ENCODE data around the gene IGSF23.

IGSF23 gene

DNA sequence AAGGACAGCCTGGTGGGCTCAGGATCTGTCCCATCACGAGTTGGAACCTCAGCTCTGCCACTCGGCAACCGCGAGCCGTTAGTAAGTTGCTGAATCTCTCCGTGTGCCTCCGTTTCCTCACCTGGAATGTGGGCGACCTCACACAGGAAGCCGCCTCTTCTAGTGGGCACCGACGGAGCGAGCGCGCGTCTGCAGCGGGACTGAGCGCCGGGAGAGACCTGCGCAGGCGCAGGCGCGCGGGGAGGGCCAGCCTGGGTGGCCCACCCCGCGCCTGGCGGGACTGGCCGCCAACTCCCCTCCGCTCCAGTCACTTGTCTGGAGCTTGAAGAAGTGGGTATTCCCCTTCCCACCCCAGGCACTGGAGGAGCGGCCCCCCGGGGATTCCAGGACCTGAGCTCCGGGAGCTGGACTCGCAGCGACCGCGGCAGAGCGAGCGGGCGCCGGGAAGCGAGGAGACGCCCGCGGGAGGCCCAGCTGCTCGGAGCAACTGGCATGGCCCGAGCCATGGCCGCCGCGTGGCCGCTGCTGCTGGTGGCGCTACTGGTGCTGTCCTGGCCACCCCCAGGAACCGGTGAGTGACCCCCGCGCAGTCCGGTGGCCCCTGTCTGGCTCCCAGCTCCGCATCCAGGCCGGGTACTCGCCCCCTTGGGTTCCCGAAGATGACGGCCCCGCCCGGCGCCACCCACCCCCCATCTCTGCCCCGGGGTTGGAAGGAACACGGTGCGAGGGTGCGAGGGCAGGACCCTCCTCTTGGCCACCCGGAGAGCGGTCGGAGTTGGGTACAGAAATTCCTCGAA, 30.4 kb downstream of the IGSF23 start, which contains the start of gene PVR:
Gene PVR, plus strand, starts transcription at position 306 of the 797 bp plus-strand sequence. Its CDS starts 187 bp downstream, at position 493.
- peak; percentile 70 for DNase-seq

GRCh38 chr19:44644402-44645016, 31.1 kb downstream of the IGSF23 start:
- DNase-seq: no peak

- DNase-seq: no peak
Observed at GRCh38 chr19:44645407-44646048, 32.2 kb downstream of the IGSF23 start.

GRCh38 chr19:44646049-44646416, 32.7 kb downstream of the IGSF23 start:
- DNase-seq: no peak

- DNase-seq: no peak
Observed at GRCh38 chr19:44647144-44647543, 33.8 kb downstream of the IGSF23 start.

DNA sequence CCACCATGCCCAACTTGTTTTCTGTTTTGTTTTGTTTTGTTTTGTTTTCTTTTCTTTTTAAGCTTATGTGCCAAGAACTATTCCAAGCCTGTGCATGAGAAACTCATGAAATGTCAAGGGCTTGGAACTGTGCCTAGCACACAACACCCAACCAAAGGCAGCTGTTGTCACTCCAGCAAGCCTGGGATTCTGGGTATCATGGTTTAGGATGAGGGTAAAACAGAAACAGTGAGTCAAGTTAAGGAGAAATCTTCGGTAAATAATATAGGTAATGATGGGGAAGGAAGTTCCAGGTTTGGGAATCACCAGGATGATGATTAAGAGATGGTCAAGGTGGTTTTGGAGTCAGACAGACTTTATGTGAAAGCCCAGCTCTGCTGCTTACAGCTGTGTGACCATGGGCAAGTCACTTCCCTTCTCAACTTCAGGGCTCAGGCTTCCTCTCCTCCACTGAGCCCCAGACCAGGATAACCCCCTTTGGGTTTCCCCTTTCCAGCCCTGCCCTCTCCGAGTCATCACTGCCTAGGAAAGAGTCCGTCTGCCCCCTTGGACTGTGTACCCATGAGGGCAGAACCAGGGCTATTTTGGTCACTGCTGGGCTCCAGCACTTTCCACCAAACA, 35.4 kb downstream of the IGSF23 start:
- no peak for DNase-seq

GRCh38 chr19:44649578-44650145, 36.3 kb downstream of the IGSF23 start:
- DNase-seq: no peak

GRCh38 chr19:44653343-44653742, 40.0 kb downstream of the IGSF23 start:
- no peak for DNase-seq

DNA sequence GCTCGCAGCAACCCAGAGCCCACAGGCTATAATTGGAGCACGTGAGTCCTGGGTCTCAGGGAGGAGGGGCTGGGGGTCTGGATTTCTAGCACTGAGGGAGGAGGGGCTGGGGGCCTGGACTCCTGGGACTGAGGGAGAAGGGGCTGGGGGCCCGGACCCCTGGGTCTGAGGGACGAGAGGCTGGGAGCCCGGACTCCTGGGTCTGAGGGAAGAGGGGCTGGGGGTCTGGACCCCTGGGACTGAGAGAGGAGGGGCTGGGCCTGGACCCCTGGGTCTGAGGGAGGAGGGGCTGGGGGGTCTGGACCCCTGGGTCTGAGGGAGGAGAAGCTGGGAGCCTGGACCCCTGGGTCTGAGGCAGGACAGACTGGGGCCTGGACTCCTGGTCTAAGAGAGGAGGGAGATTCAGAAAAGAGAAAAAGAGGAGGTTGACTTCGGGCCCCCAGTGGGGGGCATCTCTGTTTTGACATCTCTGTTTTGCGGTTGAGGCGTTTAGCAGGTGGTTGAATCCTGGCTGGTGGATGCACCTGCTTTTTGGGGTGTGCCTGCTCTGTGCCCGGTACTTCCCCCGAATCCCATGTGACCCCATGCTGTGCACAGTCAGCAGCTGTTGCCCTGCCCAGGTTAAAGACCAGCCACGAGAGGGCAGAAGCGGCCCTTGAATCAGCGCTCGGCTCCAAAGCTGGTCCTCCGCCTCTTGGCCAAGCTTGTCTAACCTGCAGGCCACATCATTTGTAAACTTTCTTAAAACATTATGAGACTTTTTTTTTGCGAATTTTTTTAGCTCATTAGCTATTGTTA, 40.8 kb downstream of the IGSF23 start:
- DNase-seq: peak; percentile 87

DNA sequence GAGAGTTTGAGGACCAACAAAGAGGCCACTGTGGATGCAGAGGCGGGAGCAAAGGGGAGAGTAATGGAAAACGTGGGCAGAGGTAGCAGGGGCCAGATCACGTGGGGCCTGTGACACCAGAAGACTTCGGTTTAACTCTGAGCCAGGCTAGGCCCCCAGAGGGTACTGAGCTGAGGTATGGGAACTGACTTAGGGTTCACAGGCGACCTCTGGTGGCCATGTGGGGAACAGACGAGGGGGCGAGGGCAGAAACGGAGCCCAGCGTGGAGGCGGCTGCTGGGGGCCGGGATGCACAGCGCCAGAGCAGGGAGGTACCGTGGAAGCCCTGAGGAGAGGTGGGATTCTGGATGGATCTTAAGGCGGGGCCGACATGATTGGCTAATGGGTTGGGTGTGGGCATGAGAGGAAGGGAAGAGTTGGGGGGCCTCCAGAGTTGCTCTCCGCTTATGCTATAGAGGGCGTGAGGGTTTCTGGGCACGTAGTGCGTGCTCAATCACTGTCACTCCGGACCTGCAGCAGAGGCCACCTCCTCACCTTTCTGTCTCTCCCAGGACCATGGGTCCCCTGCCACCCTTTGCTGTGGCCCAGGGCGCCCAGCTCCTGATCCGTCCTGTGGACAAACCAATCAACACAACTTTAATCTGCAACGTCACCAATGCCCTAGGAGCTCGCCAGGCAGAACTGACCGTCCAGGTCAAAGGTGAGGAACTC, 44.0 kb downstream of the IGSF23 start:
- DNase-seq: peak; percentile 87

DNA sequence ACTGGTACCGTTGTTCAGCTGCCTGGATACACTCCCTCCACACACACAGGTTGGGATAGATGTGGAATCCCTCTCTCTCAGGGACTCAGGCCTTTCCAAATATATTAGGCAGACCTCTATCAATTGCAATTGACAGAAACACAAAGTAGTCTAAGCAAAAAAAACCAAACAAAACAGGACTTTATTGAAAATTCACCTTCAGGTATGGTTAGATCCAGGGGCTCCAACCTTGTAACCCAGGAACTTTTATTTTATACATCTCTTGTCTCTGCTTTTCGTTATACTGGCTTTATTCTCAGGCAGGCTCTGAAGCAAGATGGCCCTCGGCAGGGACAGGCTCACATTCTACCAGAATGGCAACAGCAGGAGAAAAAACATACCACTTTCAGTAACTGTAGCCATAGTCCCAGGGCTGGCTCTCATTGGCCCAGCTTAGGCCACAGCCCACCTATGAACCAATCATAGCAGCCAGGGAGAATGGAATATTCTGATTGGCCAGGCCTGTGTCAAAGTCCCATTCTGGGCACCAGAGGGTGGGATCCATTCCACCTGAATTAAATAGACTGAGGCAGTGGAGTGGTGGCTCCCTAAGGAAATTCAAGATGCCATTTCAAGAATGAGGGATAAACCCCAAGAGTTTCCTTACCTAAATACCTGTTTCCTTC, 44.8 kb downstream of the IGSF23 start:
- DNase-seq: no peak

- no peak for DNase-seq
Observed at GRCh38 chr19:44660081-44660480, 46.7 kb downstream of the IGSF23 start.

- no peak for DNase-seq
Observed at GRCh38 chr19:44661205-44661604, 47.8 kb downstream of the IGSF23 start.

- no peak for DNase-seq
Observed at GRCh38 chr19:44661904-44662303, 48.5 kb downstream of the IGSF23 start.

DNA sequence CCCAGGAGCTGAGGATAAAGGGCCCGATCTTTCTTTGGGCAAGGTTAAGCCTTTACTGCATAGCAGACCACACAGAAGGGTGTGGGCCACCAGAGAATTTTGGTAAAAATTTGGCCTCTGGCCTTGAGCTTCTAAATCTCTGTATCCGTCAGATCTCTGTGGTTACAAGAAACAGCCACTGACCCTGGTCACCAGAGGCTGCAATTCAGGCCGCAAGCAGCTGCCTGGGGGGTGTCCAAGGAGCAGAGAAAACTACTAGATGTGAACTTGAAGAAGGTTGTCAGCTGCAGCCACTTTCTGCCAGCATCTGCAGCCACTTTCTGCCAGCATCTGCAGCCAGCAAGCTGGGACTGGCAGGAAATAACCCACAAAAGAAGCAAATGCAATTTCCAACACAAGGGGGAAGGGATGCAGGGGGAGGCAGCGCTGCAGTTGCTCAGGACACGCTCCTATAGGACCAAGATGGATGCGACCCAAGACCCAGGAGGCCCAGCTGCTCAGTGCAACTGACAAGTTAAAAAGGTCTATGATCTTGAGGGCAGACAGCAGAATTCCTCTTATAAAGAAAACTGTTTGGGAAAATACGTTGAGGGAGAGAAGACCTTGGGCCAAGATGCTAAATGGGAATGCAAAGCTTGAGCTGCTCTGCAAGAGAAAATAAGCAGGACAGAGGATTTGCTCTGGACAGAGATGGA, 49.5 kb downstream of the IGSF23 start:
- DNase-seq: no peak

- no peak for DNase-seq
Observed at GRCh38 chr19:44663996-44664395, 50.6 kb downstream of the IGSF23 start.

- DNase-seq: no peak
Observed at GRCh38 chr19:44664976-44665375, 51.6 kb downstream of the IGSF23 start.

- DNase-seq: no peak
Observed at GRCh38 chr19:44666852-44667556, 53.6 kb downstream of the IGSF23 start.

- DNase-seq: no peak
Observed at GRCh38 chr19:44668985-44669764, 55.8 kb downstream of the IGSF23 start.

Data from activated effector memory CD4-positive, alpha-beta T cell treated with anti-CD3 and anti-CD28 coated beads, Interleukin-2, amount 50 U/mL, for 16 hours (primary cell).